H1 (cell line): ENCODE measurements around the gene NRXN3. TPM values are rescaled to one million over a fixed set of nuclear protein-coding genes. Genes with fewer than 3 reads are reported as not detected.

Experiments used
- ATF3 ChIP-seq: IDR thresholded peaks from 2 replicates; pipeline ENCODE4 v1.6.1; 2011; ENCODE audit warnings: low read depth, mild to moderate bottlenecking, low read length; ENCODE audit not compliant: insufficient read depth
- CHD1 ChIP-seq: IDR thresholded peaks from 2 replicates; pipeline ENCODE4 v1.6.1; 2012; ENCODE audit warnings: low read depth, low read length, improper control_type of control experiment
- RAD21 ChIP-seq, 2 experiments: IDR thresholded peaks in 1 of 2; conservative IDR thresholded peaks in 1 of 2; 2 replicates each; pipeline ENCODE4 v1.6.1; 2011; ENCODE audit warnings: low read depth in 2 of 2, low read length in 2 of 2, improper control_type of control experiment in 1 of 2, inconsistent platforms in 1 of 2, mild to moderate bottlenecking in 1 of 2, moderate library complexity in 1 of 2
- TBP ChIP-seq: IDR thresholded peaks from 2 replicates; pipeline ENCODE4 v1.6.1; 2011; ENCODE audit warnings: low read depth, low read length, improper control_type of control experiment
- polyA plus RNA-seq, 7 experiments: library from polyadenylated mRNA; depleted of rRNA in 3 of 7; stranded (reverse) in 5 of 7; unstranded in 2 of 7; fragments of >200 nt in 5 of 7; fragments of 200-250 nt in 2 of 7; gene quantifications; 1 replicate in 5 of 7; 2 replicates in 1 of 7; 4 replicates in 1 of 7; pipeline versions ENCODE4 v1.2.1 to v1.2.3, GENCODE V29; 2011 to 2013; ENCODE audit warnings: missing spikeins in 2 of 7, mixed read lengths in 2 of 7
- total RNA-seq: library from RNA; stranded (reverse); fragmentation: NEBNext Ultra II Directional; extraction: Animal tissue kit (Norgen Biotek cat#: 25700); gene quantifications from 2 replicates; pipeline ENCODE4 v1.2.1, GENCODE V29; 2021

Gene NRXN3
- total and polyA plus RNA-seq, 2 of the 8 experiments (the other 6 are each of a cell fraction or from before 2014, with no cell fraction given) = 2.6 to 4.1 TPM

GRCh38 chr14:79833781-79834180 is 1663.6 kb downstream of the NRXN3 start (continued):
- TF ChIP-seq CHD1 = no peak
- no peak for TF ChIP-seq ATF3
- TF ChIP-seq TBP = no peak
- no peak for TF ChIP-seq RAD21 (IDR thresholded peaks at IDR 0.05 in 1 of 2, conservative IDR thresholded peaks at IDR 0.05 in 1 of 2; ENCODE audit: low read depth in 2 of 2, low read length in 2 of 2)
